Measurements from ENCODE around the gene TBCK.

- no peak for TF ChIP-seq POLR2AphosphoS5 (IDR thresholded peaks at IDR 0.05; ENCODE audit: low read depth)
- TF ChIP-seq CTCF (conservative IDR thresholded peaks at IDR 0.05; ENCODE audit: low read depth in 2 of 2) = no peak
Measured at GRCh38 chr4:106149911-106150310, 166.1 kb downstream of the TBCK start.

Measured in GM23338 (cell line).